HepG2 (cell line): ENCODE data around the gene SH2D3A. TPM values are rescaled to one million over a fixed set of nuclear protein-coding genes. Genes with fewer than 3 reads are reported as not detected.

ENCODE experiments used
- BCL6 ChIP-seq: IDR thresholded peaks from 2 replicates; pipeline ENCODE4 v1.6.1; 2016; ENCODE audit warnings: missing genetic modification reagents, missing compliant biosample characterization
- DNMT1 ChIP-seq: sonication (generic); formaldehyde crosslinking; IDR thresholded peaks from 2 replicates; pipeline ENCODE4 v1.5.1; 2020; ENCODE audit warnings: mild to moderate bottlenecking, missing genetic modification reagents
- GABPB1 ChIP-seq: IDR thresholded peaks from 2 replicates; pipeline ENCODE4 v1.6.1; 2016; ENCODE audit warnings: mild to moderate bottlenecking, missing genetic modification reagents, moderate library complexity, missing compliant biosample characterization
- HDAC6 ChIP-seq: fragments of 200-600 bp; sonication (generic); IDR thresholded peaks from 2 replicates; pipeline ENCODE4 v1.7.0; 2017; ENCODE audit warnings: mild to moderate bottlenecking, antibody characterized with exemption, low read length, low read depth
- KLF16 ChIP-seq, 2 experiments: sonication (generic) in 1 of 2; formaldehyde crosslinking in 1 of 2; IDR thresholded peaks; 2 replicates each; pipeline versions ENCODE4 v1.6.1 to v1.8.0; 2016 to 2023; ENCODE audit warnings: missing genetic modification reagents in 2 of 2, missing compliant biosample characterization in 1 of 2
- LCORL ChIP-seq, 2 experiments: fragments of 450-650 bp in 1 of 2; sonication (generic) in 1 of 2; formaldehyde crosslinking in 1 of 2; IDR thresholded peaks; 2 replicates each; pipeline versions ENCODE4 v1.5.0 to v1.6.1; 2017 to 2020; ENCODE audit warnings: antibody characterized with exemption in 1 of 2, missing genetic modification reagents in 1 of 2
- NFE2L1 ChIP-seq: sonication (generic); formaldehyde crosslinking; IDR thresholded peaks from 2 replicates; pipeline ENCODE4 v1.4.0; 2020; ENCODE audit warnings: missing genetic modification reagents, mild to moderate bottlenecking, borderline replicate concordance
- SATB2 ChIP-seq: sonication (generic); formaldehyde crosslinking; IDR thresholded peaks from 2 replicates; pipeline ENCODE4 v1.5.0; 2020; ENCODE audit warnings: missing genetic modification reagents
- SKI ChIP-seq: fragments of 450-650 bp; IDR thresholded peaks from one replicate; pipeline ENCODE4 v1.6.1; 2018; ENCODE audit warnings: mild to moderate bottlenecking; ENCODE audit not compliant: partially characterized antibody
- ZMYM4 ChIP-seq: sonication (generic); formaldehyde crosslinking; IDR thresholded peaks from 2 replicates; pipeline ENCODE4 v1.8.1; 2023; ENCODE audit warnings: mild to moderate bottlenecking, missing genetic modification reagents
- ZNF510 ChIP-seq: sonication (generic); formaldehyde crosslinking; IDR thresholded peaks from 2 replicates; pipeline ENCODE4 v1.4.0; 2020; ENCODE audit warnings: low read depth, mild to moderate bottlenecking, missing genetic modification reagents
- ZNF775 ChIP-seq: sonication (generic); formaldehyde crosslinking; IDR thresholded peaks from 2 replicates; pipeline ENCODE4 v1.4.0; 2020; ENCODE audit warnings: missing genetic modification reagents, mild to moderate bottlenecking, moderate library complexity, borderline replicate concordance
- polyA plus RNA-seq, 8 experiments: library from polyadenylated mRNA; depleted of rRNA in 3 of 8; stranded (reverse) in 7 of 8; unstranded in 1 of 8; fragments of >200 nt; fragmentation: Illumina TruSeq in 4 of 8; extraction: Trizol in 4 of 8; gene quantifications; 2 replicates each; pipeline versions ENCODE4 v1.2.1 to v1.2.3, GENCODE V29; 2011 to 2016; ENCODE audit warnings: low read depth in 4 of 8, missing spikeins in 1 of 8, mixed read lengths in 1 of 8; ENCODE audit not compliant: insufficient read depth in 1 of 8
- total RNA-seq, 5 experiments: library from RNA; depleted of rRNA; stranded (reverse); fragments of >200 nt; fragmentation: Illumina TruSeq; extraction: Trizol; gene quantifications; 2 replicates each; pipeline ENCODE4 v1.2.3, GENCODE V29; 2016; ENCODE audit warnings: low read depth in 1 of 5
- TF ChIP-seq, protein P1 (sequence below): sonication (generic); formaldehyde crosslinking; IDR thresholded peaks from 2 replicates; pipeline ENCODE4 v1.5.1; 2020; ENCODE audit warnings: mild to moderate bottlenecking, moderate library complexity, missing genetic modification reagents
- TF ChIP-seq, protein P2 (sequence below): sonication (generic); IDR thresholded peaks from 2 replicates; pipeline ENCODE4 v1.6.1; 2016; ENCODE audit warnings: low read depth, borderline replicate concordance
- TF ChIP-seq, protein P3 (sequence below): sonication (generic); formaldehyde crosslinking; IDR thresholded peaks from 2 replicates; pipeline ENCODE4 v1.4.0; 2020; ENCODE audit warnings: mild to moderate bottlenecking, missing genetic modification reagents

Gene SH2D3A
- total and polyA plus RNA-seq, 2 of the 13 experiments (the other 11 are each of a cell fraction or from before 2014, with no cell fraction given): 1.0 to 2.2 TPM

DNA sequence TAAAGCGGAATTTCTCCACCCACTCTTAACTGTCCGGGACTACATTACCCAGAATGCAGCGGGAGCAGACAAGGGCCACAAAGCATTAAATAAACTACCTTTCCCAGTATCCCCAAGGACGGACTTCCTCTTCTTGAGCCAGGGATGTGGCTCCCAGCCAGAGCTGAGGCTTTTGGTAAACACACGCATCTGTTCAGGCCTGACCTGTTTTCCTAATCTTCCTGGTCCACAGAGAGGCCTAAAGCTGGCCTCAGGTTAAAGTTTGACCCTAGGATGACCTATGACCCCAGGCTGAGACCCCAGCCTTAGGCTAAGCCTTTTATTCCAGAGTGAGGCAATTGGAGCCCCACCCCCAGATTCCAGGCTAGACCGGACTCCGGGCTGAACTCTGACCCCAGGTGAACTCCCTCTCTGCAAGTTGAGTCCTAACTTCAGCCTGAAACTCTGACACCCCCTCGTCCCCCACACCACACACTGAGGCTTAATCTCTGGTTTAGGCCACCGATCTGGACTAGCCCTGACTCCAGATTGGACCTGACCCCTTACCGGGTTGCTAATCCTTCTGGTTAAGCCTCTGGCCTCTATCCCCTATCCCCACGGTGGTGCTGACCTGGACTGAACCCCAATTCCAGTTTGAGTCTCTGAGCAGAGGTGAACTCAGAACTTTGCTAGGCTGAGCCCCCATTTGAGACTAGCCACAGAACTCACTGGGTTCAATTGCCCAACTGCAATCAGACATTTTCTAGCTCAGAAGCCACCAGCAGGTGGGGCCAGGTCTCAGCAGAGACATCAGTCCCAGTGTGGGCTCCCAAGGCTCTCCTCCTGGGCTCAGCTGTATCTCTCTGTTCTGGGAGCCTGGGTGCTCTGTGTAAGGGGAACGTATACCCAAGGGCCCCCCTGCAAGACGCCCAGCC, 29.1 kb downstream of the SH2D3A start (continued):
- TF ChIP-seq SKI: peak; percentile 12
- no peak for TF ChIP-seq HDAC6
- TF ChIP-seq NFE2L1 (CRISPR knock-in tag): no peak
- TF ChIP-seq, protein P1, sequence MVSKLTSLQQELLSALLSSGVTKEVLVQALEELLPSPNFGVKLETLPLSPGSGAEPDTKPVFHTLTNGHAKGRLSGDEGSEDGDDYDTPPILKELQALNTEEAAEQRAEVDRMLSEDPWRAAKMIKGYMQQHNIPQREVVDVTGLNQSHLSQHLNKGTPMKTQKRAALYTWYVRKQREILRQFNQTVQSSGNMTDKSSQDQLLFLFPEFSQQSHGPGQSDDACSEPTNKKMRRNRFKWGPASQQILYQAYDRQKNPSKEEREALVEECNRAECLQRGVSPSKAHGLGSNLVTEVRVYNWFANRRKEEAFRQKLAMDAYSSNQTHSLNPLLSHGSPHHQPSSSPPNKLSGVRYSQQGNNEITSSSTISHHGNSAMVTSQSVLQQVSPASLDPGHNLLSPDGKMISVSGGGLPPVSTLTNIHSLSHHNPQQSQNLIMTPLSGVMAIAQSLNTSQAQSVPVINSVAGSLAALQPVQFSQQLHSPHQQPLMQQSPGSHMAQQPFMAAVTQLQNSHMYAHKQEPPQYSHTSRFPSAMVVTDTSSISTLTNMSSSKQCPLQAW (CRISPR knock-in tag): no peak
- no peak for TF ChIP-seq SATB2
- TF ChIP-seq LCORL (IDR thresholded peaks at IDR 0.05): no peak
- TF ChIP-seq LCORL (CRISPR knock-in tag; IDR thresholded peaks at IDR 0.05): peak; percentile 76; the same call in 1 of the 2 replicates
- peak in 1 of 2 experiments; percentile 42; a peak in 1 of 4 replicates for TF ChIP-seq KLF16 (CRISPR knock-in tag; IDR thresholded peaks at IDR 0.05)
- 0 out of 2 replicates have a peak, but pooled peaks have one; percentile 24 for TF ChIP-seq ZMYM4
- TF ChIP-seq, protein P2, sequence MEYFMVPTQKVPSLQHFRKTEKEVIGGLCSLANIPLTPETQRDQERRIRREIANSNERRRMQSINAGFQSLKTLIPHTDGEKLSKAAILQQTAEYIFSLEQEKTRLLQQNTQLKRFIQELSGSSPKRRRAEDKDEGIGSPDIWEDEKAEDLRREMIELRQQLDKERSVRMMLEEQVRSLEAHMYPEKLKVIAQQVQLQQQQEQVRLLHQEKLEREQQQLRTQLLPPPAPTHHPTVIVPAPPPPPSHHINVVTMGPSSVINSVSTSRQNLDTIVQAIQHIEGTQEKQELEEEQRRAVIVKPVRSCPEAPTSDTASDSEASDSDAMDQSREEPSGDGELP: peak; percentile 74; the same call in 1 of the 2 replicates
- TF ChIP-seq ZNF775 (CRISPR knock-in tag): no peak
- TF ChIP-seq DNMT1 (CRISPR knock-in tag): no peak
- peak; percentile 83; the same call in 1 of the 2 replicates for TF ChIP-seq GABPB1 (CRISPR knock-in tag)
- peak; percentile 41; the same call in 1 of the 2 replicates for TF ChIP-seq BCL6 (CRISPR knock-in tag)
- TF ChIP-seq, protein P3, sequence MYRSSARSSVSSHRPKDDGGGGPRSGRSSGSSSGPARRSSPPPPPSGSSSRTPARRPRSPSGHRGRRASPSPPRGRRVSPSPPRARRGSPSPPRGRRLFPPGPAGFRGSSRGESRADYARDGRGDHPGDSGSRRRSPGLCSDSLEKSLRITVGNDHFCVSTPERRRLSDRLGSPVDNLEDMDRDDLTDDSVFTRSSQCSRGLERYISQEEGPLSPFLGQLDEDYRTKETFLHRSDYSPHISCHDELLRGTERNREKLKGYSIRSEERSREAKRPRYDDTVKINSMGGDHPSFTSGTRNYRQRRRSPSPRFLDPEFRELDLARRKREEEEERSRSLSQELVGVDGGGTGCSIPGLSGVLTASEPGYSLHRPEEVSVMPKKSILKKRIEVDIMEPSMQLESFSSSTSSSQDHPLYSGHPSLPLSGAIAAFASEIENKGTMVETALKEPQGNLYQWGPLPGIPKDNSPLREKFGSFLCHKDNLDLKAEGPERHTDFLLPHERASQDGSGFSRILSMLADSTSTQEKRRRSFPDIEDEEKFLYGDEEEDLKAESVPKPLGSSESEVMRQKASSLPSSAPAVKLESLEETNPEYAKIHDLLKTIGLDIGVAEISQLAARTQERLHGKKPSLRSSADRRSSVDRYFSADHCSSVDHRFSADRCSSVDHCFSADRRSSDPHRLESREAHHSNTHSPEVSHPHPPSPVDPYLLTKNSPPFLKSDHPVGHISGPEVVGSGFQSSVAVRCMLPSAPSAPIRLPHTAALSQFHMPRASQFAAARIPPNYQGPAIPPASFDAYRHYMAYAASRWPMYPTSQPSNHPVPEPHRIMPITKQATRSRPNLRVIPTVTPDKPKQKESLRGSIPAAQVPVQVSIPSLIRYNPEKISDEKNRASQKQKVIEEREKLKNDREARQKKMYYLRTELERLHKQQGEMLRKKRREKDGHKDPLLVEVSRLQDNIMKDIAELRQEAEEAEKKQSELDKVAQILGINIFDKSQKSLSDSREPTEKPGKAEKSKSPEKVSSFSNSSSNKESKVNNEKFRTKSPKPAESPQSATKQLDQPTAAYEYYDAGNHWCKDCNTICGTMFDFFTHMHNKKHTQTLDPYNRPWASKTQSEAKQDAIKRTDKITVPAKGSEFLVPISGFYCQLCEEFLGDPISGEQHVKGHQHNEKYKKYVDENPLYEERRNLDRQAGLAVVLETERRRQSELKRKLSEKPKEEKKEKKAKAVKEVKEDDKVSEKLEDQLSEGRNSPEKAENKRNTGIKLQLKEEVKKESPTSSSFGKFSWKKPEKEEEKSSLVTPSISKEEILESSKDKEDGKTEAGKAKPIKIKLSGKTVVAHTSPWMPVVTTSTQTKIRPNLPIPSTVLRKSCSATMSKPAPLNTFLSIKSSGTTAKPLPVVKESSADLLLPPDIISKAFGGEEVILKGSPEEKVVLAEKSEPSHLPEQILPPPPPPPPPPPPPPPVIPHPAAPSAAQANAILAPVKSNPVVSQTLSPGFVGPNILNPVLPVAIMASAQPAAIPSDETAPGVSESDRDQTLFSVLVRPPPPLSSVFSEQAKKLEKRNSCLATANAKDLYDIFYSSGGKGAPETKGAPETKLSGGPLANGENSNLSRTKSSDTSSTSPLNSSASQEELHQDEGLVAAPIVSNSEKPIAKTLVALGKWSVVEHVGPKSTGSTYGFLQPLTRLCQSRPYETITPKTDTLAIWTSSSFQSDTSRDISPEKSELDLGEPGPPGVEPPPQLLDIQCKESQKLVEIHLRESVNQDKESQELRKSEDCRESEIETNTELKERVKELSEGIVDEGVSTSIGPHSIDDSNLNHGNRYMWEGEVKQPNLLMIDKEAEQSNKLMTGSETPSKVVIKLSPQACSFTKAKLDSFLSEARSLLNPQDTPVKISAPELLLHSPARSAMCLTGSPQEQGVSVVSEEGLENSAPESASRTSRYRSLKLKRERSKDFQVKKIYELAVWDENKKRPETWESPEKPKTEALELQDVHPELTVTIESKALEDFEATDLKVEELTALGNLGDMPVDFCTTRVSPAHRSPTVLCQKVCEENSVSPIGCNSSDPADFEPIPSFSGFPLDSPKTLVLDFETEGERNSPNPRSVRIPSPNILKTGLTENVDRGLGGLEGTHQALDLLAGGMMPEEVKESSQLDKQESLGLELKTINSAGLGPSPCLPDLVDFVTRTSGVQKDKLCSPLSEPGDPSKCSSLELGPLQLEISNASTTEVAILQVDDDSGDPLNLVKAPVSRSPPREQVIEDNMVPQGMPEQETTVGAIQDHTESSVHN: no peak
- no peak for TF ChIP-seq ZNF510 (CRISPR knock-in tag)
